ENCODE results near the gene SUMO1. TPM values are rescaled to one million over a fixed set of nuclear protein-coding genes. Genes with fewer than 3 reads are reported as not detected.
A peak's percentile ranks its signal among the peaks of the same experiment; 100 is the strongest.

Gene SUMO1
- total and polyA plus RNA-seq, 2 of the 4 experiments (the other 2 are of a cell fraction), result 72.3 to 90.0 TPM

GRCh38 chr2:202237787-202238233 is 587 bp downstream of the SUMO1 start:
- in situ Hi-C loops (cut with MboI; ENCODE audit: low sequenced_read_pairs) (no loop called here), dilution Hi-C loops (cut with HindIII; ENCODE audit: low sequenced_read_pairs, unreplicated experiment) (no loop called here), intact Hi-C loops (cut with micrococcal nuclease) (no loop called here)
- ATAC-seq (ENCODE audit: low read depth), result peak; percentile 70
- 2% methylated on average over 9 of the region's 30 CpGs; no CpG with 5 or more reads in 1 of the 2 experiments for WGBS, 2 experiments (ENCODE audit: extremely low coverage in 2 of 2, insufficient read length in 1 of 2)
- POLR2A ChIA-PET (ENCODE audit: unreplicated experiment), result no interaction called here
- BruUV-seq (replicated peaks), result no TSS peak
- H3K4me3 ChIP-seq (ENCODE audit: insufficient read depth, low read depth, low read length), result peak overlapping the region; percentile 98
- peak; percentile 60 for DNase-seq
- TF ChIP-seq SMC3 (IDR thresholded peaks at IDR 0.05; ENCODE audit: low read depth, low read length), result 0 out of 2 replicates have a peak, but pooled peaks have one; percentile 2
- no peak for TF ChIP-seq MAFK (IDR thresholded peaks at IDR 0.05; ENCODE audit: low read depth, low read length)
- no peak for TF ChIP-seq FOS (IDR thresholded peaks at IDR 0.05; ENCODE audit: low read depth, low read length)
- peak; percentile 37 for TF ChIP-seq POLR2A (IDR thresholded peaks at IDR 0.05; ENCODE audit: low read depth, low read length)
- peaks cover 3% of the 10 kb centered on the region for H3K4me1 ChIP-seq (ENCODE audit: control insufficient read depth, insufficient read depth, low read length)
- H2AFZ ChIP-seq (replicated peaks; ENCODE audit: low read length, poor library complexity), result peak overlapping the region; percentile 100
- H4K5ac ChIP-seq (ENCODE audit: low read depth, low read length), result peak overlapping the region; percentile 60
- peaks cover 6% of the 10 kb centered on the region for H3K9me1 ChIP-seq (ENCODE audit: insufficient read depth, low read length)
- H2AK5ac ChIP-seq (ENCODE audit: low read depth, low read length), result peak overlapping the region; percentile 27; the same call in 1 of the 2 replicates
- H3K4ac ChIP-seq (ENCODE audit: low read depth, low read length), result peak overlapping the region; percentile 47; the same call in 1 of the 2 replicates
- H4K91ac ChIP-seq (ENCODE audit: insufficient read depth, low read depth, low read length), result peak overlapping the region; percentile 16; the same call in 1 of the 2 replicates
- peak overlapping the region; percentile 64 for H2BK5ac ChIP-seq (ENCODE audit: low read depth, low read length, poor library complexity, severe bottlenecking)
- CTCF ChIA-PET, result interaction anchor here (0.6 kb wide), 1 partner anchor 8 kb away, joined by 3 read pairs; no protein-coding TSS in a partner anchor
- H2BK120ac ChIP-seq (ENCODE audit: low read depth, low read length), result no peak overlapping the region
- no peaks in the 10 kb centered on the region for H3K9me3 ChIP-seq (ENCODE audit: control insufficient read depth, insufficient read depth, low read length)
- H3K27ac ChIP-seq (ENCODE audit: insufficient read depth, low read length), result peak overlapping the region; percentile 89
- peak overlapping the region; percentile 85 for H2AK9ac ChIP-seq (replicated peaks; ENCODE audit: low read depth, low read length, poor library complexity)
- H3K56ac ChIP-seq (ENCODE audit: extremely low read depth, insufficient read depth, low read length), result peak overlapping the region; percentile 53
- peak overlapping the region; percentile 16; the same call in 1 of the 2 replicates for H3K14ac ChIP-seq (replicated peaks; ENCODE audit: low read depth, low read length)
- H3K9ac ChIP-seq (ENCODE audit: low read depth, low read length), result peak overlapping the region; percentile 73
- peaks cover 3% of the 10 kb centered on the region; the same call in 1 of the 2 replicates for H3K36me3 ChIP-seq (ENCODE audit: control insufficient read depth, insufficient read depth, low read length)
- peak overlapping the region; percentile 73 for H3K4me2 ChIP-seq (ENCODE audit: low read depth, low read length)
- H2BK15ac ChIP-seq (ENCODE audit: low read depth, low read length), result no peak overlapping the region
- no peak overlapping the region; the same call in 1 of the 2 replicates for H3K18ac ChIP-seq (ENCODE audit: low read depth, low read length)
- no peaks in the 10 kb centered on the region for H3K27me3 ChIP-seq (ENCODE audit: control insufficient read depth, insufficient read depth, low read length)
- no peak overlapping the region for H2BK20ac ChIP-seq (ENCODE audit: low read depth, low read length)
- peaks cover 0 to 23% of the 10 kb centered on the region in 2 experiments; a peak in 2 of 4 replicates for H3K79me1 ChIP-seq (ENCODE audit: low read depth in 1 of 2, low read length in 2 of 2)
- H3K23ac ChIP-seq (ENCODE audit: low read depth, low read length), result peak overlapping the region; percentile 53
- peaks cover 44% of the 10 kb centered on the region for H4K20me1 ChIP-seq (ENCODE audit: insufficient read depth, low read length)
- H4K8ac ChIP-seq (ENCODE audit: low read depth in 2 of 2, low read length in 2 of 2), result peak overlapping the region in 1 of 2 experiments; percentile 38; a peak in 1 of 4 replicates

Measured in IMR-90 (cell line).